ENCODE data around the gene FAF2. TPM values are rescaled to one million over a fixed set of nuclear protein-coding genes. Genes with fewer than 3 reads are reported as not detected.
"Not testable (repeated sequence)": the region's sequence is repeated elsewhere in the genome, so short reads cannot be mapped to it uniquely, and the experiment has no call there.

FAF2 gene, protein sequence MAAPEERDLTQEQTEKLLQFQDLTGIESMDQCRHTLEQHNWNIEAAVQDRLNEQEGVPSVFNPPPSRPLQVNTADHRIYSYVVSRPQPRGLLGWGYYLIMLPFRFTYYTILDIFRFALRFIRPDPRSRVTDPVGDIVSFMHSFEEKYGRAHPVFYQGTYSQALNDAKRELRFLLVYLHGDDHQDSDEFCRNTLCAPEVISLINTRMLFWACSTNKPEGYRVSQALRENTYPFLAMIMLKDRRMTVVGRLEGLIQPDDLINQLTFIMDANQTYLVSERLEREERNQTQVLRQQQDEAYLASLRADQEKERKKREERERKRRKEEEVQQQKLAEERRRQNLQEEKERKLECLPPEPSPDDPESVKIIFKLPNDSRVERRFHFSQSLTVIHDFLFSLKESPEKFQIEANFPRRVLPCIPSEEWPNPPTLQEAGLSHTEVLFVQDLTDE
- 35.6 TPM for total RNA-seq

DNA sequence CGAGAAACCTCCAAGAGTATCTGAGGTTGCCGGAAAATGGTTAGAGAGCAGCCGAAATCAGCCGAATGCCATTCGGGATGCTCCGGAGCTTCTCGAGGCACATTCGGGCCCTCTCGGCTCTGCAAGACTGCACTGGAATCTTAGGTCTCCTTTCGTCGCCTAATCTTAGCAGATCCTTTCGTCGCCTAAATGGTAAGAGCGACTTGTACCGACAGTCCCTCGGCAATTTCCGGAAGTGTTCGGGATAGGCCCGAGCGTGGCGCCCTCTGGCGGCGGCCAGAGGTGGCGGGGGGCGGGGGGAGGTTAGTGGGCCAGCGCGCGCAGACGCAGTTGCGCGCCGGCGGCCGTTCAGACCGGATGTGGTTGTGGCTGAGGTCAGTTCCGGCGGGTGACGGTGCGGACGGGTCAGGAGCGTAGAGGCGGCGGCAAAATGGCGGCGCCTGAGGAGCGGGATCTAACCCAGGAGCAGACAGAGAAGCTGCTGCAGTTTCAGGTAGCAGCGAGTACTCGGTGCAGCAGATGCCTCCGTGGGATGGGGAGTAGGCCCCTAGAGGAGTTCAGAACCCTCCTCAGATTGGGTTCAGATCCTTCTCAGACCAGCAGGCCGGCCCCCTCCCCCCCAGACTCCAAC lies at the start of gene FAF2:
Gene FAF2, plus strand, starts transcription at position 408 of the 631 bp plus-strand sequence. Its CDS starts 23 bp downstream, at position 431.
- DNase-seq (ENCODE audit: low spot score) (peak; percentile 98), ATAC-seq (peak; percentile 98)
- intact Hi-C loops (cut with DNase I) = no loop called here

DNA sequence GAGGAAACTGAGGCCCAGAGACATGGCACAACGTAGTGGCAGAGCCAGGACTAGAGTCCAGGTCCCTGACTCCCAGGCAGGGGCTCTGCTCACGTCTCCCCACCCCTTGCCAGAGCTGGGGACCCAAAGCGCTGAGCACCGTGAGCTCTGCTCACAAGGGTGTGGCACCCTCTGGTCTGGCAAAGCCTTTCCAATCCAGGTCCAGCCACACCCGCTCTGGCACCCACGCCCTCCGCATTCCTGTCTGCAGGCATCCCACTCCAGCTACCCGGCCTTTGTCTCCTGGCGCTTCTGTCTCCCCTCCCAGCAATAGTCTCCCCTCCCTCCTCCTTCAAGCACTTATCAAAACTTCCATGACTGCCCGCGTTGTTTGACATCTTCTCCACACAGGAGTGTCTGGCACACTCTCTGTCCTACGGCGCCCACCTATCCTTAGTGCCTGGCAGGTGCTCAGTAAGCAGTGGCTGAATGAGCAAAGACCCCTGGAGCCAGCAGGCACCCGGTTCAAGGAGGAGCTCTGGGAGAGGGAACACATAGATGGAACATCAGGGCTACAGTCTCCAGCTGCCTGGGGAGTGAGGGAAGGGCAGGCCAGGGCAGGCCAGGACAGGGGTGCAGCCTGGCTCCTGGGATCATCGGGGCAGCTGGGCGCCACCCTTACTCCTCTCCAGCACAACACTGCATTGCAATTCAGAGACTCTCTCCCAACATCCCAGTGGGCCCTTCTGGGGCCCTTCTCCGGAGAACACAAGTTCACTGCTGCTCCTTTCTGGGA lies 47.6 kb upstream of the FAF2 start:
- peak; percentile 41 for ATAC-seq
- intact Hi-C loops (cut with DNase I) = no loop called here
- no peak for DNase-seq (ENCODE audit: low spot score)

DNA sequence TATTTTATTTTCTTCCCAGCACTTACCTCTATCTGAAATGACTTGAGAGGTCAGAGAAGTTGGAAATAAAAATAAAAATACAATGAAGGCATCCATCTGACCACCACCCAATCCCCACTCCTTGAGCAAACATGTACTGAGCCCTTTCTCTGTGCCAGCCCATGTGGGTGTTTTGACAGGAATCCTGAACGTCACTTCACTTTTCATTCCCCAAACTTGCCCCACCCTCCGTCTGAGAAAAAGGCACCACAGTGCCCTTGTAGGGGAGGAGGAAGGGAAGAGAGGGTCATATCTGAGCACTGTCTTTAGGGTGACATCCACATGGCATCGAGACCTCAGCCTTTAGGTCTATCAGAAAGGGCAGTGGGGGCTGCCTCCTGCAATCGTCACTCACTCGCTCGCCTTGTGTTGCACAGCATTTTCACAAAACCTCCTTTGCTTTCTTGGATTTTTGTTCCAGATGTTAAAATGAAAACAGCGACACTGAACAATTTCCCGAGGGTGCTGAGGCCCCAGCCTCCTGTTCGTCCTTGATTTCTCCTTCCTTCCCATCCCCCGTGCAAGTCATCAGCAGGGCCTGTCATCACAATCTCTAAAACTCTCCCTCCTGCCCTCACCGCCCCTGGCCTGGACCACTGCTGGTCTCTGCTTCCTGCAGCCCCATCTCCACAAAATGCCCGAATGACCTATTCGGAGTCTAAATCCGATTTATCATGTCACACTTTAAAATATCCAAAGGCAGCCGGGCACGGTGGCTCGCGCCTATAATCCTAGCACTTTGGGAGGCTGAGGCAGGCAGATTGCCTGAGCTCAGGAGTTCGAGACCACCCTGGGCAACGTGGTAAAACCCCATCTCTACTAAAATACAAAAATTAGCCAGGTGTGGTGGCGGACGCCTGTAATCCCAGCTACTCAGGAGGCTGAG lies 46.6 kb upstream of the FAF2 start:
- peak; percentile 35 for DNase-seq (ENCODE audit: low spot score)
- no peak for ATAC-seq
- intact Hi-C loops (cut with DNase I) = no loop called here

DNA sequence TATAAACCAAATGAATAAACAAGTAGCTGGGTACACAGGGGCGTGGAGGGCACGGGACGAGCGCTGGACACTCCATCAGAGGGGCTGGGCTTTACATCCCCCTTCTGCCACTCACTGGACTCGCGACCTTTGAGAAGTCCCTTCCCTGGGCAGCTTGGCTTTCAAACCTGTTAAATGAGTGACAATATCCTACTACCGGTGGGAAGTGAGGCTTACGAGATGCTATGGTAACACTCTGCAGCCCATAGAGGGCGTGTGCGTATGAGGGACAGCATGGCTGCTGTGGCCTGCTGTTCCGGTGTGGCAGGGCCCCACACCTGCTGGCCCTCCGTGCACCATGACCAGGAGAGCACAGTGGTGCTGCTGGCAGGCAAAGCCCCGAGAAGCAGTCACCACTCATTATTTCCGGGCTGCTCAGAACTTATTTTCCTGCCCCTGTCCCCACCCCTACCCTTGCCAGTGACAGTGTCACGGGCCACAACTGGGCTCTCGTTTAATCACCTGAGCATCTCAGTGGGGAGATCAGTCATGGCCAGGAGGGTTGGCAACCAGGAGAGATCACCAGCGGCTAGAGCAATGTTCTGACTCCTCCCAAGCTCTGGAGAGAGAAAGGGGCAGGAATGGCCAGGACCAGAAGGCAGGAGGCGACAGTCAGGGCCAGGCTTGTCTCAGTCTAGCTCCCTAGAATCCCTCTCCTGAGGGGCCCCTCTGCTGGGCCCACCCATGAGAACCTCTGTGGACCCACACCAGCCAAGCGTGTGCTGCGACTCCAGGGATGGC lies 42.3 kb upstream of the FAF2 start:
- intact Hi-C loops (cut with DNase I) = no loop called here

DNA sequence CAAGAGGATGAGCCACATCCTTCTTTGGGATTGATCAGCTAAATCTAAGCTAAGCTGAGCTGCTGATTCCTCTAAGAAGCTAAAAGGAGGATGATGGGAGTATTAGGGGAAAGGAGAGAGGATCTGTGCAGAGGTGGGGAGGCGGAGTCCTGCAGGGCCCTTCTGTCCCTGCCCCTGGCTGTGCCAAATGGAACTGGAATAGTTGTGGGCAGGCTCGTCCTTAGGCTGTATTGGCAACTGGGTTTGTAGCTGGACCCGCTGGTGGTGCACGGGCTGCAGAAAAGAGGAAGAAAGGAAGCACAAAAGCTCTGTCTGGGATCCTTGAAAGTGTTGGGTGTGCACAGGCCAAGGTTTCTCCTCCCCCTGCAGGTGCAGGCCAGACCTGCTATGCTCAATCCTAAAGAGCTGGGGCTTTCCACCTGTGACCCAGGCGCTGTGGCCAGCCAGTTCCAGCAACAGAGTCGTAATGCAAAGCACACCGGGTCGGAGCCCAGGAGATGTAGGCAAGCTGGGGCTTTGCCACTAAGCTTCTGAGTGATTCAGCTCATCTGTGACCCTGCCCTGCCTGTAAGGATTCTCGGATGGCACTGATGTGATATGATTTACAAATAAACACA lies 41.6 kb upstream of the FAF2 start:
- intact Hi-C loops (cut with DNase I) = no loop called here
- DNase-seq (ENCODE audit: low spot score) (no peak), ATAC-seq (no peak)

More for the DNA sequence above, 42.3 kb upstream of the FAF2 start:
- DNase-seq (ENCODE audit: low spot score) (no peak), ATAC-seq (no peak)

DNA sequence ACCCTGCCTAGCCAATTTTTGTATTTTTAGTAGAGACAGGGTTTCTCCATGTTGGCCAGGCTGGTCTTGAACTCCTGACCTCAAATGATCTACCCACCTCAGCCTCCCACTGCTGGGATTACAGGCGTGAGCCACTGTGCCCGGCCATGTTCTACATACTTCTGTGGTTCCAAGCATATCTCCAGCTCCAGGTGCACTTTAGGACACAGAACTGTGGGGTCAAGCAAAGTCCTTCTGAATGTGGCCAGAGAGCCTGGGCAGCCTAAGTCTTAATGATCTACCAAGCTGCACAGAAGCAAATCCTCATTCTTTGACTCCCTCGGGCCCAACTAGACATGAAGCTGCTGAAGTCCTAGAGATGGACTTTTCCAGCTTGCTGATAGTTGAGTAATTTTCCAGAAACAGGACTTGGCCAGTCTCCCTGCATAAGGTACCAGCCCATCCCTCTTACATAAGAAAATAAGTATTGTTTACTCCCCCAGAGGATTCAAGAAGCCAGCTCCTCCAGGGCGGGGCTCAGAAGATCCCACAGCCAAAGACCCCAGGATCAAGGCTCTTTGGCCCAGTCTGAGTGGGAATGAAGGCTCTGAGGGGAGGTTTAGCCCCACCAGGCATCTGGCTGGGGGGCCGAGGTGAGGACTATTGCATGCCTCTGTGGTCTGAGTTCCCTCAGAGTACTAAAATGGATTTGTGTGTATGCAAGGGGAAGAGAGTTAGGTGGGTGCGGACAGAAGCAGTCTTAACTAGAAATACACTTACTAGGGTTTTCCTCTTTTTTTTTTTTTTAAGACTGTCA lies 40.5 kb upstream of the FAF2 start:
- peak; percentile 87 for ATAC-seq
- intact Hi-C loops (cut with DNase I) = no loop called here
- DNase-seq (ENCODE audit: low spot score) = no peak

DNA sequence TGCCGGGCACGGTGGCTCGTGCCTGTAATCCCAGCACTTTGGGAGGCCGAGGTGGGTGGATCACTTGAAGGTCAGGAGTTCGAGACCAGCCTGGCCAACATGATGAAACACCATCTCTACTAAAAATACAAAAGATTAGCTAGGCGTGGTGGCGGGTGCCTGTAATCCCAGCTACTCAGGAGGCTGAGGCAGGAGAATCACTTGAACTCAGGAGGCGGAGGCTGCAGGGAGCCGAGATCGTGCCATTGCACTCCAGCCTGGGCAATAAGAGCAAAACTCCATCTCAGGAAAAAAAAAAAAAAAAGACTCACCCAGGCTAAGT lies 40.0 kb upstream of the FAF2 start:
- ATAC-seq; DNase-seq (ENCODE audit: low spot score); intact Hi-C loops (cut with DNase I): not testable (repeated sequence)

DNA sequence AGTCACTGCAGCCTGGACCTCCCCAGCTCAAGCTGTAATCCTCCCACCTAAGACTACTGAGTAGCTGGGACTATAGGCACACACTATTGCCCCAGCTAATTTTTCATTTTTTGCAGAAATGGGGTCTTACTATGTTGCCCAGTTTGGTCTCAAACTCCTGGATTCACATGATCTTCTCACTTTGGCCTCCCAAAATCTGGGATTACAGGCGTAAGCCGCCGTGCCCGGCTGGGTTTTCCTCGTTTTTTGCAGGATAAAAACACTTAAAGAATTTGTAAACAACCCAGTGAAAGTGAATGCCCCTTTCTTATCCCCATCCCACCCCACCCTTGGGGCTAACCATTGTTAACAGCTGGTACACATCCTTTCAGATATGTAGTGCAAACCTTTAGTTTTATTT lies 39.6 kb upstream of the FAF2 start:
- DNase-seq (ENCODE audit: low spot score) = no peak
- no peak for ATAC-seq
- intact Hi-C loops (cut with DNase I) = no loop called here

DNA sequence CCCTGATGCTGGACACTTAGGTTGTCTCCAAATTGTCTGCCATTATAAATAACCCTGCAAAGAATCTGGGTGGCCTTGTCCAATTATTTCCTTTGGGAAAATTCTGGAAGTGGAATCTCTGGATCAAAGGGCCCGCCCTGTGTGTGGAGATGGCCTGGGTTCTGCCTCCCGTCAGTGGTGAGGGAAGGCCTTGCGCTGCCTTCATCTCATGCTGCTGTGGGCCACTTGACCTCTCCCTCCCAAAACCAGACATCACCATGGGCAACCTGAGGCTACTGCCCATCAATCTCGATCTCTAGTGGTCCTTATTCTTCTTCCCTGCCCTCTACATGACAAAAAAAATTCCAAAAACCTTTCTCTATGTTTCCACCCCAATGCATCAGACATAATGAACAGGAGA lies 38.4 kb upstream of the FAF2 start:
- ATAC-seq (no peak), DNase-seq (ENCODE audit: low spot score) (no peak)
- intact Hi-C loops (cut with DNase I) = no loop called here

DNA sequence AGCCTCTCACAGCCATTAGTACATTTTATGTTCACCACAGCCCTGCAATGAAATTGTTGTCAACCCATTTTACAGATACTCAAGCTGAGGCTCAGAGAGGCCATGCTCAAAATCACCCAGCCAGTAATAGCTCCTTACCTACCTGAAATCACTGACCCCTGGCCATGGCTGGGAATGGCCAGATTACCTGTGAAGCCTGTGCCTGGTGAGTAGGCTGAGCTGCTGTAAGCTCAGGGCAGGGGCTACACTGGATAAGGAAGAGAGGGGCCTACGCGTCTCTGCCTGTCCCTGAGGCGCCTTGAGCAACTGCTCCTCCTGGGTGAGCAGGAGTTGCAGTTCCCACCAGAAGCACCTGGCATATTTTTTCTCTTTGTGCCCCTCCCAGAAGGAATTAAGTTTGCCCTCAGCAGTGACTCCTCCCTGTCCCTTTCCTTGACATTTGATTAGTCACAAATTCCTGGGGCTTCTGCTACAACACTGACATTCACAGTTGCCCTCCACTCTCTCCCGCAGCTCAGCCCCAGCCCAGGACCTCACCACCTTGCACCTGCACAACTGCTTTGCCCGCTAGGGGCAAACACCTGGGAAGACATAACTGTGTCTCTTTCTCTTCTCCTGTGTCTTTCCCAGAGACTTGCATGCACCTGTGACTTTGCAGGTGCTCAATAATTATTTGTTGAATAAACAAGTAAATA lies 37.6 kb upstream of the FAF2 start:
- intact Hi-C loops (cut with DNase I) = no loop called here

DNA sequence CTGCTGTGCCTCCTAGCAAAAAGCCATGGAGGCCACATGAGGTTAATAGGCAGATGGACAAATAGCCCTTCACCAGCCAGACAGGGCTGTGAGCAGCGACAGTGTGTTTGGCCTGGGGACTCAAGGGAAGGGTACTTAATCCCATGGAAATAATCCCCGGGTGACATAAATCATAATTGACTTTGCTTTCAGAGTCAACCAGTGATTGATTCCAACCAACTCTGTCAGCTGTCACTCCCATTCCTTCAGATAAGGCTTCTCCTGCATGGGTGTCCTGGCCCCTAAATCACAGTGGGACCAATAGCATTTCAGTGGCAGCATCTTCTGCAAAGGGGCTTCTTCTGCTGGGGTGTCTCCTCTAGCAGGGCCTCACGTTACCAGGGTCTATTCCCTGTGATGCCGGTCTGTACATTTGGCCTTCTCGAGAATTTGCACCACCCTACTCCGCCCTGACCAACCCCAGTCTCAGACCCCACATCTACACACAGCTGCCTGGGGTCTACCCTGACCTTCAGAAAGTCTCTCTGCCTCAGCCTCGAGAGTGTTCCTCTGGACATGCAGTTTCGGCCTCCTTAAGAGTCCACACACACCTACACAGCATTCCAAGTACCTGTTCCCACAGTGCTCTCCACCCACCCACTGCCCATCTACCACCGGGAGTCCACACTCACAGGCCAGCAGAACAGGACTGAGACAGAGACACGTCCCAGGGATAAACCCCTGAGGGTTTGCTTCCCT lies 35.5 kb upstream of the FAF2 start:
- no peak for DNase-seq (ENCODE audit: low spot score)
- intact Hi-C loops (cut with DNase I) = no loop called here
- no peak for ATAC-seq

More for the DNA sequence above, 37.6 kb upstream of the FAF2 start:
- no peak for DNase-seq (ENCODE audit: low spot score)
- no peak for ATAC-seq

DNA sequence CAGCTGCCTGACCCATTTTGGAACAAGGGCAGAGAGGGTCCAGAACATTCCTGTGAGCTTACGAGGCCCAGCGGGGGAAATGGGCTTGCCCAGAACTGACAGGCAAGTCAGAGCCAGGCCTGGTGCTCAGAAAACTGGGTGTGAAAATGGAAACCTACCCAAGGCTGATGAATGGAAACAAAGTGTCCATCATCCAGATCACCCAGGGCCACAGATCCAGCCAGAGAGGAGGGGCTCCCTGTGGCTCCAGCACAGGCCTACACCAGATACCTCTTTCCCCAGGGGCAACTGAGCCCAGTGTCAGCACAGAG lies 35.0 kb upstream of the FAF2 start:
- no peak for DNase-seq (ENCODE audit: low spot score)
- intact Hi-C loops (cut with DNase I) = no loop called here
- no peak for ATAC-seq

DNA sequence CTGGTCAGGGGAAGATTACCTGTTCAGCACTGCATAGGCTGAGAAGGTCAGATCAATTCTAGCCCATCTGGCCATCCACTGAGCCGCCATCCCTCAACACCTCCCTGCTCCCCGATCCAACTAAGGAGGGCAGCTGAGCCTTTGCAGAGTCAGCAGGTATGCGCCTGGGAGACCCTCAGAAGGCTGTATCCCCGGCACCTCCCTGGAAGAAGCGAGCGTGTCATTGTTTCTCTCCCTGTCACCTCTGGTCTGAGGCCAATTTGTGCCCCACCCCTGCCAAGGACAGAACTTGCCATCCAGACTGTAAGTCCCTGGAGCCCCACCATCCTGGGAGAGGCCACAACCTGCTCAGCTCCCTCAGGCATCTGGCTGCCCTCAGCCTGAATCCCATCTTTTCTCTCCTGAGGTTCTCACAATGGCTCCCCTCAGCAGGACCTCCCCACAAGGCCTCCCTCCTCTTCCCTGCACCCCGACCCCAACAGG lies 34.4 kb upstream of the FAF2 start:
- DNase-seq (ENCODE audit: low spot score) (no peak), ATAC-seq (no peak)
- intact Hi-C loops (cut with DNase I) = no loop called here

DNA sequence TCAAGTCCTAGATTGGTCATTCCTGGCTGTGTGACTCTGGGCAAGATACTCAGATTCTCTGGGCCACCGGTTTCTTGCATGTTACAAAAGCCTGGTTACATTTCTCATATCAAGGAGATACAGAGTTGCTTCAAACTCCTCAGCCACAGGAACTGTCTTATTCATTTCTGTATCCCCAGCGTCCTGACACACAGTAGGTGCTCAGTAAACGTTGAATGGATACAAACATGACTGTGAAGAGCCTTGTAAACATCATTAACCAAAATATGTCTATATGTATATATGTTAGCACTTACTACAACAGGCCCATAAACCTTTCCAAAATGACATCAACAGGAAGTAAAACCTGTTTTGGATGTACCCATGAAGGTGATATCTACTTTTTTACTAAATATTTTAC lies 33.5 kb upstream of the FAF2 start:
- ATAC-seq (no peak), DNase-seq (ENCODE audit: low spot score) (no peak)
- intact Hi-C loops (cut with DNase I) = no loop called here

DNA sequence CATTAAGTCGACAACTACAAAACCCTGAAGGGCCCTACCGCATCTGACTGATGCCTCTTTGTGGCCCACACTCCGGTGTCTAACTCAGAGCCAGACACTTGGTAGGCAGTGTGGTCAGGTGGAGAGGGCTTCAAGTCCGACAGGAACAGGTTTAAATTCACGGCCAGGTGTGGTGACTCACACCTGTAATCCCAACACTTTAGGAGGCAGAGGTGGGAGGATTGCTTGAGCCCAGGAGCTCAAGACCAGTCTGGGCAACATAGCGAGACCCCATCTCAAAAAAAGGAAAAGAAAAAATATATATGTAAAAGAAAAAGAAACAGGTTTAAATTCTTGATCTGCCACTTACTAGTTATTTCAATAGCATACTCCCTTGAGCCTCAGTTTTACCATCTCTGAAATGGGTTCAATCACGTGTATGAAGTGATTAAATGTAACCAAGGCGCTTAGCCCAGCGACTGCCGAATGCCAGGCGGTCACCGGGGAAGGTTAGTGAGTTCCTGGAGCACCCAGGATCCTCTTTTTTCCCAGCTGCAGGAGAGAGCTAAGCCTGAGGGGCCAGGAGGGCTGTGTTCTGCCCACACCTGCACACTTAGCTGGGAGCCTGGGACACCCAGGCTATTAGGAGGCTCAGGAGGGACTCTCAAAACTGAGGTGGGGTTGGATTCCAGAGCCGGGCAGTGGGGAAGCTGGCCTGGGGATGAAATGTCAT lies 32.8 kb upstream of the FAF2 start:
- no peak for ATAC-seq
- intact Hi-C loops (cut with DNase I) = no loop called here
- DNase-seq (ENCODE audit: low spot score) = no peak
